ENCODE data around the gene DPF1.

Gene DPF1

GRCh38 chr19:38233740-38234251 lies 9.8 kb upstream of the DPF1 start (continued):
- TF ChIP-seq CTCF (tag by site-specific recombination; IDR thresholded peaks at IDR 0.05) (peak; percentile 96), WT1 (tag by site-specific recombination; IDR thresholded peaks at IDR 0.05) (no peak), ZNF600 (tag by site-specific recombination; IDR thresholded peaks at IDR 0.05) (0 out of 2 replicates have a peak, but pooled peaks have one; percentile 38), KLF10 (tag by site-specific recombination; IDR thresholded peaks at IDR 0.05) (no peak), ZNF214 (tag by site-specific recombination; IDR thresholded peaks at IDR 0.05; ENCODE audit: borderline replicate concordance) (no peak), ZNF670 (tag by site-specific recombination; IDR thresholded peaks at IDR 0.05; ENCODE audit: low read depth) (no peak), ZNF140 (tag by site-specific recombination; IDR thresholded peaks at IDR 0.05) (no peak), TSHZ1 (tag by site-specific recombination; IDR thresholded peaks at IDR 0.05; ENCODE audit: borderline replicate concordance) (no peak), ZNF692 (tag by site-specific recombination; IDR thresholded peaks at IDR 0.05) (peak; percentile 45; the same call in 1 of the 2 replicates), ZNF324 (tag by site-specific recombination; IDR thresholded peaks at IDR 0.05) (no peak), SCRT2 (tag by site-specific recombination; IDR thresholded peaks at IDR 0.05) (peak; percentile 89), ZNF501 (tag by site-specific recombination; IDR thresholded peaks at IDR 0.05) (no peak; the same call in 1 of the 2 replicates), ZNF830 (tag by site-specific recombination; IDR thresholded peaks at IDR 0.05; ENCODE audit: low read depth) (no peak), ZNF138 (tag by site-specific recombination; IDR thresholded peaks at IDR 0.05; ENCODE audit: borderline replicate concordance) (no peak), ZNF133 (tag by site-specific recombination; IDR thresholded peaks at IDR 0.05) (no peak), ZNF112 (tag by site-specific recombination; IDR thresholded peaks at IDR 0.05) (no peak), ZNF530 (tag by site-specific recombination; IDR thresholded peaks at IDR 0.05; ENCODE audit: low read depth) (no peak), AEBP2 (tag by site-specific recombination; IDR thresholded peaks at IDR 0.05; ENCODE audit: borderline replicate concordance) (no peak), OSR2 (tag by site-specific recombination; IDR thresholded peaks at IDR 0.05) (no peak)
- TF ChIP-seq, protein P1, sequence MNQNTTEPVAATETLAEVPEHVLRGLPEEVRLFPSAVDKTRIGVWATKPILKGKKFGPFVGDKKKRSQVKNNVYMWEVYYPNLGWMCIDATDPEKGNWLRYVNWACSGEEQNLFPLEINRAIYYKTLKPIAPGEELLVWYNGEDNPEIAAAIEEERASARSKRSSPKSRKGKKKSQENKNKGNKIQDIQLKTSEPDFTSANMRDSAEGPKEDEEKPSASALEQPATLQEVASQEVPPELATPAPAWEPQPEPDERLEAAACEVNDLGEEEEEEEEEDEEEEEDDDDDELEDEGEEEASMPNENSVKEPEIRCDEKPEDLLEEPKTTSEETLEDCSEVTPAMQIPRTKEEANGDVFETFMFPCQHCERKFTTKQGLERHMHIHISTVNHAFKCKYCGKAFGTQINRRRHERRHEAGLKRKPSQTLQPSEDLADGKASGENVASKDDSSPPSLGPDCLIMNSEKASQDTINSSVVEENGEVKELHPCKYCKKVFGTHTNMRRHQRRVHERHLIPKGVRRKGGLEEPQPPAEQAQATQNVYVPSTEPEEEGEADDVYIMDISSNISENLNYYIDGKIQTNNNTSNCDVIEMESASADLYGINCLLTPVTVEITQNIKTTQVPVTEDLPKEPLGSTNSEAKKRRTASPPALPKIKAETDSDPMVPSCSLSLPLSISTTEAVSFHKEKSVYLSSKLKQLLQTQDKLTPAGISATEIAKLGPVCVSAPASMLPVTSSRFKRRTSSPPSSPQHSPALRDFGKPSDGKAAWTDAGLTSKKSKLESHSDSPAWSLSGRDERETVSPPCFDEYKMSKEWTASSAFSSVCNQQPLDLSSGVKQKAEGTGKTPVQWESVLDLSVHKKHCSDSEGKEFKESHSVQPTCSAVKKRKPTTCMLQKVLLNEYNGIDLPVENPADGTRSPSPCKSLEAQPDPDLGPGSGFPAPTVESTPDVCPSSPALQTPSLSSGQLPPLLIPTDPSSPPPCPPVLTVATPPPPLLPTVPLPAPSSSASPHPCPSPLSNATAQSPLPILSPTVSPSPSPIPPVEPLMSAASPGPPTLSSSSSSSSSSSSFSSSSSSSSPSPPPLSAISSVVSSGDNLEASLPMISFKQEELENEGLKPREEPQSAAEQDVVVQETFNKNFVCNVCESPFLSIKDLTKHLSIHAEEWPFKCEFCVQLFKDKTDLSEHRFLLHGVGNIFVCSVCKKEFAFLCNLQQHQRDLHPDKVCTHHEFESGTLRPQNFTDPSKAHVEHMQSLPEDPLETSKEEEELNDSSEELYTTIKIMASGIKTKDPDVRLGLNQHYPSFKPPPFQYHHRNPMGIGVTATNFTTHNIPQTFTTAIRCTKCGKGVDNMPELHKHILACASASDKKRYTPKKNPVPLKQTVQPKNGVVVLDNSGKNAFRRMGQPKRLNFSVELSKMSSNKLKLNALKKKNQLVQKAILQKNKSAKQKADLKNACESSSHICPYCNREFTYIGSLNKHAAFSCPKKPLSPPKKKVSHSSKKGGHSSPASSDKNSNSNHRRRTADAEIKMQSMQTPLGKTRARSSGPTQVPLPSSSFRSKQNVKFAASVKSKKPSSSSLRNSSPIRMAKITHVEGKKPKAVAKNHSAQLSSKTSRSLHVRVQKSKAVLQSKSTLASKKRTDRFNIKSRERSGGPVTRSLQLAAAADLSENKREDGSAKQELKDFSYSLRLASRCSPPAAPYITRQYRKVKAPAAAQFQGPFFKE (tag by site-specific recombination; IDR thresholded peaks at IDR 0.05; ENCODE audit: borderline replicate concordance) = no peak
- TF ChIP-seq, protein P2, sequence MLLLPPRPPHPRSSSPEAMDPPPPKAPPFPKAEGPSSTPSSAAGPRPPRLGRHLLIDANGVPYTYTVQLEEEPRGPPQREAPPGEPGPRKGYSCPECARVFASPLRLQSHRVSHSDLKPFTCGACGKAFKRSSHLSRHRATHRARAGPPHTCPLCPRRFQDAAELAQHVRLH (tag by site-specific recombination; IDR thresholded peaks at IDR 0.05) = peak; percentile 87
- TF ChIP-seq, protein P3, sequence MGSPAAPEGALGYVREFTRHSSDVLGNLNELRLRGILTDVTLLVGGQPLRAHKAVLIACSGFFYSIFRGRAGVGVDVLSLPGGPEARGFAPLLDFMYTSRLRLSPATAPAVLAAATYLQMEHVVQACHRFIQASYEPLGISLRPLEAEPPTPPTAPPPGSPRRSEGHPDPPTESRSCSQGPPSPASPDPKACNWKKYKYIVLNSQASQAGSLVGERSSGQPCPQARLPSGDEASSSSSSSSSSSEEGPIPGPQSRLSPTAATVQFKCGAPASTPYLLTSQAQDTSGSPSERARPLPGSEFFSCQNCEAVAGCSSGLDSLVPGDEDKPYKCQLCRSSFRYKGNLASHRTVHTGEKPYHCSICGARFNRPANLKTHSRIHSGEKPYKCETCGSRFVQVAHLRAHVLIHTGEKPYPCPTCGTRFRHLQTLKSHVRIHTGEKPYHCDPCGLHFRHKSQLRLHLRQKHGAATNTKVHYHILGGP (tag by site-specific recombination; IDR thresholded peaks at IDR 0.05) = no peak

All from HEK293 (cell line).